T follicular helper cell (primary cell): Measurements from ENCODE around the gene THEMIS.
"Not testable (repeated sequence)": the region's sequence is repeated elsewhere in the genome, so short reads cannot be mapped to it uniquely, and the experiment has no call there.

Experiments
- DNase-seq: peaks from one replicate; pipeline ENCODE4 v3.0.0-alpha.2; 2020; ENCODE audit warnings: low read depth

THEMIS gene

GRCh38 chr6:127796713-127797112, 104.1 kb downstream of the THEMIS start:
- no peak for DNase-seq

- no peak for DNase-seq
These were observed 106.5 kb downstream of the THEMIS start for GRCh38 chr6:127794405-127794804.

DNA sequence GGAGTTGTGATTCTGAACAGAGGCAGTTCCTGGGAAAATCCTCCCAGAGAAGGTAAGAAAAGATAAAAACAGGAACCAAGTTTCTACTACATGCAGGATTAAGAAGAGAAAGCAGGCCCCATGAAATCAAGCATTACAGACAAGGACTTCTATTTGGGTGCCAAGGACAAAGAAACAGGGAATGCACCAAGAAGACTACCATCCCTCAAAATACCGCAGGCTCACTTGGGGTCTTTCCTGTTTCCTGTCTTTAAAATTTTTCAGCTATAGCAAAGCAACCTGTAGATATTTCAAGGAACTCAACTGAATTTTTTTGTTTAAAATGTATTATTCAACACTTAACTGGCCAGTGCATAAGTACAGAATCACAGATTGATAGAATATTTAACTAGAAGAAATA, 107.5 kb downstream of the THEMIS start:
- DNase-seq, result no peak

DNA sequence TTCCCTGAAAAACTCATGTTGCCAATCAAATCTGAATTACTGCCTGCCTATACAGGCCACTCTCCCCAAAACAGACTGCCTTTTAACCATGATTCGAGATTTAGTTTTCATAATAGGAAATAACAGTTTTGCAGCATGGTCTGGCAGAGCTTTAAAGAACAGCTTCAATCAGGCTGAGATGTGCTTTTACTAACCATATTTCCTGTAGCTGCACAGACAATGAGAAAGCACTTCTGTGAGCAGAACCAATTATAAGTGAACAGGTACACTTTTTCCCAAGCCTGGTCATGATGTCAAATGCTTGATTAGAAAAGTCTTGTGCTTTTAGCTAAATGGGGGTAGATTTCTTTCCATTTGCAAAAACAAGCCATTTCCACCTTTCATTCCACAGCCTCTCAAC, 108.2 kb downstream of the THEMIS start:
- DNase-seq, result no peak

DNA sequence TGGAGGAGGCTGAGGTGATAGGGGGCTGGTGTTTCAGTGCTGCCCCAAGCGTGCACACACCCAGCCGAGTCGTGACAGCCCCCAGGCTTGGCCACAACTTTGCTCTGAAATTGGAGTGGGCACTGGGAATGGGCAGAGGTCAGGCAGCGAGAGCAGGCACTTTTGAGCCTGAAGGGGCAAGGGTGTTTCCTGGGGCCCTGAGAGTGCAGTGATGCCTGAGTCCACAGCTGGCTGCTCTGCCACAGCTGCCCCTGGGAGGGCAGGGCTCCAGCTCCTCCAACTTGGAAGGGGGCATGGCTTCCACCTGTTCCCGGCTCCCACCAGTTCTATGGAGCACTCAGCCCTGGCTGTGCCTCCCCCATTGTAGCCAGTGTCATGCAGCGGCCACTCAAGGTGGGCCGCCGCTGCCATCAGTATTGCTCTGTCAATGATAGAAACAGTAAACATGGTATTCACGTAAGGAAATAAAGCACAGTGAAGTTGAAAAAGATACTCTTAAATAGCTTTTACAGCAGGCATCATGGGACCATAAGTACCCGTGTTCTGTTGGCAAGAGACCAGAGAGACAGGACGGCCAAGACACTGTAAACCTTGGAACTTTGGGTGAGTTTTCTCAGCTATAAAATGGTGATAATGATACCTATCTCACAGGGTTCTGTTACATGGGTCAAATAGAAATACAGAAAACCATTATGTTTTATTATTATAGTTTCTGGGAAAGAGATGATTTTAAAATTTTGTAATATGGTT, 108.9 kb downstream of the THEMIS start:
- no peak for DNase-seq

DNA sequence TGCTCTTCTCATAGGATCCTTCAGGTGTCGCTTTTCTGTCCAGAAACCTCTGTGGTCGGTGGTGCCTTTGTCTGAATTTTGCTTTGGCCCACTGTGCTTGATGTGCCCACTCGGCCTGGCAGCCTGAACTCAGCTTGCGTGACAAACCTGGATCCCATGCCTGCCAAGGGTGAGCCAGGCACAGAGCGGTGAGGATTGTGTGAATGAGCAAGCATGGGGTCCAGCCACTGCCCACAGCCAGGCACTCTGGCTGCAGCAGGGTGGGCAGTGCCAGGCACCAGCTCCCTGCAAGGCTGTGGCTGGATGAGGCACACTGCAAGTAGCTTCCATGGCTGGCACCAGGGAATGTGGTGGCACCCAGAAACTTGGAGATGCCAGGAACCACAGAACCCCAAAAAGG, 110.3 kb downstream of the THEMIS start:
- DNase-seq, result no peak

- no peak for DNase-seq
These were observed 114.7 kb downstream of the THEMIS start for GRCh38 chr6:127786109-127786508.

- no peak for DNase-seq
These were observed 116.4 kb downstream of the THEMIS start for GRCh38 chr6:127784468-127784867.

- not testable (repeated sequence) for DNase-seq
These were observed 119.1 kb downstream of the THEMIS start for GRCh38 chr6:127781636-127782272.

DNA sequence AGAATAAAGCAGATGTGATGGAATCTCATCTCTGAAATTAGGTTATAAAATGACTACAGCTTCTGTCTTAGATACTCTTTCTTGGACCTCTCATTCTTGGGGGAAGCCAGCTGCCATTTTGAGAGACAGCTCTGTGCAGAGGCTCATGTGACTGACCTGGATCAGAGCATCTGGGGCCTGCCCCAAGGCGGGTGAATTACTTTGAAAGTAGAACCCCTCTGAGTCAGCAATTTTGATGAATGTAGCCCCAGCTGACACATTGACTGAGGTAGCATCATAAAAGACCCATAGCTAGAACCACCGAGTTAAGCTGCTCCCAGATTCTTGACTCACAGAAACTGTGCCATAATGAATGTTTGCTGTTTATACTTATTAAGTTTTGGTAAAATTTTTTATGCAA, 124.5 kb downstream of the THEMIS start:
- no peak for DNase-seq

GRCh38 chr6:127775371-127775770, 125.5 kb downstream of the THEMIS start:
- no peak for DNase-seq

DNA sequence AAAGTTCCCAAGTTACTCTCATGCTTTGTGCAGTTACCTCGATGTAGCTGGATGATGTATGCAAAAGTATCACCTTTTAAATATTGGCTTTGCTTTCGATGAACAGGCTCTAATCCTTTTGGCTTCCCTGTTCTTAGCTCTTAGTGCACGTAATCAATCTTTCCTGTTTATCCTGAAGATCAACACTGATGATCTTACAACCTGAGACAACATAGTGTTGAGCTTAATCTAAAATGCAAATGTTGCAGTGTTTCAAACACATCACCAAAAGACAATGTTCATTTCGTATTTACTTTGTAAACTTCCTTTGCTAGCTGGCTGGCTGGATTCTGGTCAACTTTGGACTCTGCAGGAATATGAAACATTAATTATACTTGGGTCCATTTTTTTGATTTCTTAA, 132.1 kb downstream of the THEMIS start:
- no peak for DNase-seq

- DNase-seq, result no peak
These were observed 132.6 kb downstream of the THEMIS start for GRCh38 chr6:127768223-127768622.

DNA sequence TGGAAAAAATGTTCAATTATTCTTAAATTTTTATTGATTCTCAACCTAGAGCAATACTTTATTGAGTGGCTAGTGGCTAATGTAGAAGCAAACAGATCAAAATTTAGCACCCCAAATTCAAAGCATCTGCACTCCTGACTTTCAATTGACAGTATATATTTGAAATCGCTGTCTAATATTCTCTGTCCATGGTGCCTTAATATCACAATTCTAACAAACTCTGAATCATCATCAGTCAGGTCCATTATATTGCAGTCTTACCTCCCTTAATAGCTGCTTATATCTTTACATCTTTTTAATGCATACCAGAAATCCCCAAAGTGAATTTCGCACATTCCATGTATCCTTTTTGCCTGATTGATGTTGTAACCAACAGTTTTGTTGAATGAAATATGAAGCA, 134.9 kb downstream of the THEMIS start:
- no peak for DNase-seq

DNA sequence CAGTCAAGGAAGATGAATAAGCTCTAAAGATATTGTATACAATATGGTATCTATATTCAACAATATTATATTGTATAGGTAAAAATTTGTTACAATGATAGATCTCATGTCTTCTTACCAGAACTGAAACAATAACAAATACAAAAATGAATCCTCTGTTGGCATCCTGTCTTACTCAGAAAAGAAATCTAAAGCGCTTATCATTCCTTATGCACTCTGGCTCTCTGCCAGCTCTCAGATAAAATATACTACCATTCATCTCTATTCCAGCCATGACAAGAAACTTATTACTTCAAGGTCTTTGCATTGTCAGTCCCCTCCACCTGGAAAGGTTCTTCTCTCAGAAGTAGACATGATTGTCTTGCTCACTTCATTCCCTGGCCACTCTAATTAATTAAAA, 138.6 kb downstream of the THEMIS start:
- no peak for DNase-seq

GRCh38 chr6:127761084-127761483, 139.8 kb downstream of the THEMIS start:
- DNase-seq, result no peak

GRCh38 chr6:127749095-127749494, 151.8 kb downstream of the THEMIS start:
- DNase-seq, result no peak

GRCh38 chr6:127748290-127748689, 152.6 kb downstream of the THEMIS start:
- DNase-seq, result no peak

DNA sequence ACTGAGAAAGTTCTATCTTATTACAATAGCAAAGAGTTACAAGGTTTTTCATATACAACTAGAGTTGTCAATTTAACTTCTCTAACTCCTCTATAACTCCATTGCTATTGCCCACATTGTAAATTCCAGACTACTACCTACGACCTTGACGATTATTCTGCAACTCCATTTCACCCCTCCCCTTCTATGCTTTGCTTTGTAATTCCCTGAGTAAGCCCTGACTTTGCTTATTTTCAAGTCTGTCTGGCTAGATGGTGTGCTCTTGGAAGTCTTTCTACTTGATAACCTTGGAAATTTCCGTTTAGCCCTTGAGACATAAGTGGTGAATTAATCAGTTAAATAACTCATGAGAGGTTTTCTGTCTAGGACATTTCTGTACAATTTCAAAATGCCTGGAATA, 162.4 kb downstream of the THEMIS start:
- no peak for DNase-seq

- DNase-seq, result no peak
These were observed 163.1 kb downstream of the THEMIS start for GRCh38 chr6:127737768-127738167.

DNA sequence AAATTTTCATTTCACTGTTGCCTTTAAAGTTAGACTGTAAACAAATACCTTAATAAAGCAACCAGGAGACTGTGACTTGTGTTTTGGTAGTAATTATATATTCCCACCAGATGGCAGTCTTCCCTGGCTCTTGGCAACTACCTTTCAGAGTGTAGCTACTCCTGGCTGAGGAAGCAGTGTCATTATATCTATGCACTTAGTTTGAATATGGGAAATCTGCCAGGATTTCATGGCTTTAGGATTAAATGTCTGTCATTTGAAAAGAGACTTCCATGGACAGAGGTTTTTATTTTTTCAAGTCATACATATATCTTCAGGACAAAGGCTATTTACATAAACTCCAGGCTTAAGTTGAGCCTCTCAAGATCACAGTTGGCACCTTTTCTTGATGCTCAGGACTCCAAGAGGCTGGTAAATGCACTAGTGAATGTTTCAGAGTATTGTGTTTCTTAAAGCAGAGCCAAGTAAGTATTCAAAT, 163.8 kb downstream of the THEMIS start:
- DNase-seq, result peak; percentile 10

DNA sequence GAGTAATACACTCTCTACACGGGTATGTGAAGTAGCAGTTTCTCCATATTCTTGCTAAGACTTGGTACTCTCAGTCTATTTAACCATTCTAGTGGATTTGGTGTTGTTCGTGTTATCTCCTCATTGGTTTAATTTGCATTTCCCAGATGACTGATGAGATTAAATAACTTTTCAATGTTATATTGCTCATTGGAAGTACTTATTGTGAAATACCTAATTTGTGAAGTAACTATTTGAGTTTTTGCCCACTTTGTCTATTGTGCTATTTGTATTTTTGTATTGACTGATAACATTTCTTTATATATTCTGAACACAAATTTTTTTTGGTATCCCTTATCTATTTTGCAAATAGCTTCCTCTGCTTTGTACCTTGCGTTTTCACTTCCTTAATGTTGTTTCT, 167.9 kb downstream of the THEMIS start:
- no peak for DNase-seq

GRCh38 chr6:127727260-127727953, 173.5 kb downstream of the THEMIS start:
- no peak for DNase-seq
